HG02884 (cell line): ENCODE data around the gene TMEM30A.

Experiments used
- ATAC-seq: cut with Tn5 transposase; IDR thresholded peaks from one replicate; pipeline ENCODE4 v1.9.1; 2021; ENCODE audit warnings: mild to moderate bottlenecking, moderate library complexity; ENCODE audit not compliant: unreplicated experiment

The TMEM30A gene

GRCh38 chr6:75220357-75220756 is 64.2 kb downstream of the TMEM30A start:
- no peak for ATAC-seq

GRCh38 chr6:75219263-75219662 is 65.3 kb downstream of the TMEM30A start:
- no peak for ATAC-seq

- ATAC-seq = no peak
Measured at GRCh38 chr6:75217193-75217592, 67.4 kb downstream of the TMEM30A start.

- ATAC-seq = no peak
Measured at GRCh38 chr6:75215291-75215690, 69.3 kb downstream of the TMEM30A start.

DNA sequence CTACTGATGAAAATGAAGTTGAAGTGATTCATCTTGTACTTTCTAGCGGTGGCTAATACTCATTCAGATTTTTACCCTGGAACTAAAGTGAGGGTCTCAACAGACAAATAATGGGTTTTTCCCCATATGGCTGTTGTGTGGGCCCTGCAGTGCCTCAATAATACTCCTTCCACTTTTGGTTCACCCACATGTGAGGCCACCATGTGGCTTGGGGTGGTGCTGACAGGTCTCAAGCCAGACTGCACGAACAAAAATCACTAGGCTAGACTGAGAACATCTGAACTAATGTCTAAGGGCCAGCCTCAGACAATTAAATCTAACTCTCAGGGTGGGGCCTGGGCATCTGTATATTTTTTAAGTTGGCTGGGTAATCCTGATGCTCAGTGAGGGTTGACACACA is 70.9 kb downstream of the TMEM30A start:
- ATAC-seq = peak; percentile 36

DNA sequence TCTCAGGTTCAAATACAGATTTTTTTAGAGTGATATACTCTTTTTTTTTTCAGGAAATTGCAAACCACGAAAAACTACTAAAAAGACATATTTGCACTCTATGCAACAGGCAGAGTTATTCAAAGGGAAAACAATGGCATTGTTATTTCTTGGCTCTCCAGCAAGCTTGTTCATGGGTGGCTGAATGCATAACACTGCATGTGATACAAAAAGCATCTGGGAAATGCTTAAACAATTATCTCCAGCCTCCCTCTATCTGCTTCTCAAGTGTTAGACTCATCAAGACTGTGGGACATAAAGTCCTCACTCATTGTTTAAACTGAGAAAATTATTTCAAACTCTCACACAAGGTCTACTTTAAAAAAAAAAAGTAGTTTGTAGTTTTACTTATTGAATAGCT is 71.5 kb downstream of the TMEM30A start:
- ATAC-seq = no peak

GRCh38 chr6:75211920-75212590 is 72.5 kb downstream of the TMEM30A start:
- no peak for ATAC-seq

DNA sequence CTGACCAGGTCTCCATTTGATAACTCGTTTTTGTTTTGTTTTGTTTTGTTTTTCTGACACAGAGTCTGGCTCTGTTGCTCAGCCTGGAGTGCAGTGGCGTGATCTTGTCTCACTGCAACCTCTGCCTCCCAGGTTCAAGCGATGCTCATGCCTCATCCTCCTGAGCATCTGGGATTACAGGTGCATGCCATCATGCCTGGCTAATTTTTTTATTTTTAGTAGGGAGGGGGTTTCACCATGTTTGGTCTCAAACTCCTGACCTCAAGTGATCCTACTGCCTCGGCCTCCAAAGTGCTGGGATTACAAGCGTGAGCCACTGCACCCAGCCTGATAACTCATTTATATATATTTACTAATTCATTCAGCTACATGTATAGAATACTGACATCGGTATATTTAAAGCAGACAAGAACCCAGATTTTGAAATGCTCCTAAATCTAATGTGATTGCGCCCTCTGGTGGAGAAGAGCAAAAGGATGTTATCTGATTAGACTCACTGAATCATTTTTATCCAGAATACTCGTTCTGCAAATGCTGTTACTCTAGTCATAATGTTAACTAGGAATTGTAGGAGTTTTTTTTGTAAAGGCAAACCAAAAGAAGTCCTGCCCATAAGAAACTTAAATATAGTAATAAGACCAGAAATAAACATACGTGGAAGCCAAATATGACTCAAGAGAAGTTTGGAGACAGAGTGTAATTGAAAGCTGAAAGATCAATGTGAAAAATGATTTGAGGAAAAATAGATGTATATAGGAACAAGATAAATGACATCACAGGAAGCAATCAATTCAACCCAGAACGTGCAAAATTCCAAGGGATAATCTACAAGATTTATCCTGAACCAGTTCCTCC is 73.5 kb downstream of the TMEM30A start:
- no peak for ATAC-seq

GRCh38 chr6:75209184-75209723 is 75.3 kb downstream of the TMEM30A start:
- no peak for ATAC-seq

DNA sequence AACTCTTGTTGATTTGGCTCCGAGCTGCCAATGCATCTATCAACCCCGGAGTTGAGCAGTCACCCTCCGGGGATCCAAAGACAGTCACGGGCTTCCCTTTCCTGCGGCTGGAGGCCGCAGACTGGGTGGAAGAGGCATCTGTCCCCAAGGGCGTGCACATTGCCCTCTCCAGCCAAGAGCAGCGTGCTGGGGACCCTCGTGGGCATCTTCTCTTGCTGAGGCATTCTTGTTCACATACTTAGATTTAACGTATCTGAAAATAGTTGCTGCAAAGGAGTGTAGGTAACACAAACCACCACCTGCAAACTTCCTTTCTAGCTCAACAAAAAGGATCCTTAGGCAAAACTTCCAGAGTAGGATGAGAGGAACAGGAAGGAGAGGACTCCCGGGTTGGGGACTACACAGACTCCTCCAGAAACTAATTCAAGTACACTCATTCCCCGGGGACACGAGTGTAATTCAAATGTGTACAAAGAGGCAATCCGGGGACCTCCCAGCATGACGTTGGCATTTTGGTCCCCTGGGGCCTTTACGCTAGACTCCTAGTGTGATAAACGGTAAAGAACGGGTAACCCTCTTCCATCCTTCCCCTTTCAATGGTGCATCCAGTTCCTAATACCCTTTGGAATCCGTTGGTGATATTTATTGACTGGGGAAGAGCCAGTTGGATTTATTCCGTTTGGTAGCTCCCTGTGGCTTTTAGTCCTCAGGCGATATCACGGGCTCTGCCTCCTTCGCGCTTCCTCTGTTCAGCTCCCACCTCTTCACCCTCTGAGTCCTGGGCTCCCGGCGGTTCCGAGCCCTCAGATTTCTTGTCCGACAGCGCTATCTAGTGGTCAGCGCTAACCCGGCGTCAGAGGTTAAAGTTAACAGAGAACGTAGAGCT is 76.1 kb downstream of the TMEM30A start:
- ATAC-seq = peak; percentile 79

DNA sequence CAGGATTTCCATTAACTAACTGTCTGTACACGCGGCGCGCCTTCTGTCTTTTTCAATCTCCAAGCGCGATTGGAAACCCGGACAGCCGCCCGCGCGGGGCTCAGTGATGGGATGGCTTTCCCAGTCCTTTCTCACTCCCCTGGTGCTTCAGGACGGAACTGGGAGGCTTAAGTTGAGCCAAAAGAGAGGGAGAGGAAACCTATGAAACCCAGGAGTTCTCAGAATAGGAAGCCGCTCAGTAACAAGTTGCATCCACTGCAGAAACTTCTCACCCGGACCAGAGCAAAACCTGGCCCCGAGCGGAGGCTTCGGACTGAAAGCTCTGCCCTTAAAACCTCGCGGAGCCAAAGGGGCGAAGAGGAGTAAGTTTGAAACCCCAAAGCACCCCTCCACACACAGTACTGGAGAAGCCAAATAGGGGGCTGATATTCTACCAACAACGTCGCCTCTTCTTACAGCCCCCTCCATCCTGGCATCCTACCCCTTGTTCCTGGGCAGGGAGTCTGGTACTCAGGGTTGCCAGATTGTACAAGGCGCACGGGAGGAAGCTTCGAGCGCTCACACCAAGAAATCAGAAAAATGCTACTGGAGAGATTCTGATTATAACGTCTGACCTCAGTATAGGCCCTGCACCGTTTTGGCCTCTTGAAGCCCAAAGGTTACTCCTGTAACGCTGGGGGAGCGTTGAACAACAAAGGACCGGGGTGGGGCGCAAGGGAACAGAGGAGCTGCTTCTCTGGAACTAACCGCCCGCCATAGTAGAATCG is 77.8 kb downstream of the TMEM30A start:
- ATAC-seq = no peak

DNA sequence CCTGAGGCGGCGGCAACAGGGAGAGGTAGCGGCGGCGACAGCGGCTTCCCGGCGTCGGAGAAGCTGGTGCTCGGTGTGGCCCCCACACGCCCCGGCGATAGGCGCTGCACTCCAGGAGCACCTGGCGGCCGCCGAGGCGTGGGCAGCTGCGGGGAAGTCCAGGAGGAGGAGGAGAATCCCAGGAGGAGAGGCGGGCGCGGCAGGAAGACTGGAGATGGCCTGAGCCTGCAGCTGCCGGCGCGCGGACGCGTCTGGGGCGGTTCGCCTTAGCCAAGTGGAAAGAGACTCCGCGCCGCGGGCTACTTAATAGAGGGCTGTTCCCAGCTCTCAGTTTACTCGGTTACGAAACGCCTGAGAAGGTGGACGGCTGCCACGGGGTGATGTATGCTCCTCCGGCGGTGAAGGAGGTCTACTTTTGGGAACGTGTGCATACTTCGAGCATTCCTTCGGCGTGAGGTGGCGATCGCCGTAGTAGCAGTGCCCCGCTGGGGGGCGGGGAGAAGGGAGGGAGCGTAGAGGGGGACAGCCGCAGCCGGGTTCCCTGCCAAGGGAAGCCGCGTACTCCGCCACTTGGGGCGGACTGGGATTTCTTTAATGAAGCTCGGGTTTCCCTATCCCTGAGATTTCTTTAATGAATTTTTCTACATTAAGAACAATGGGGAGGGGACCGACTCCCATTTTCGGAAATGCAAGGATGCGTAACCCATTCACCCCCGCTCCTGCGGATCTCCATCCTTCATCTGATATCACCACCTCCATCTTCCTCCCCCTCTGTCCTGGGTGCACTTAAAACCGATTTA is 78.6 kb downstream of the TMEM30A start, which contains the start of gene COL12A1:
Gene COL12A1, minus strand, starts transcription at position 278 of the 800 bp plus-strand sequence. CDS start 3,261 bp downstream, outside the sequence.
- ATAC-seq = no peak

GRCh38 chr6:75204959-75205775 is 79.4 kb downstream of the TMEM30A start:
- ATAC-seq = no peak

DNA sequence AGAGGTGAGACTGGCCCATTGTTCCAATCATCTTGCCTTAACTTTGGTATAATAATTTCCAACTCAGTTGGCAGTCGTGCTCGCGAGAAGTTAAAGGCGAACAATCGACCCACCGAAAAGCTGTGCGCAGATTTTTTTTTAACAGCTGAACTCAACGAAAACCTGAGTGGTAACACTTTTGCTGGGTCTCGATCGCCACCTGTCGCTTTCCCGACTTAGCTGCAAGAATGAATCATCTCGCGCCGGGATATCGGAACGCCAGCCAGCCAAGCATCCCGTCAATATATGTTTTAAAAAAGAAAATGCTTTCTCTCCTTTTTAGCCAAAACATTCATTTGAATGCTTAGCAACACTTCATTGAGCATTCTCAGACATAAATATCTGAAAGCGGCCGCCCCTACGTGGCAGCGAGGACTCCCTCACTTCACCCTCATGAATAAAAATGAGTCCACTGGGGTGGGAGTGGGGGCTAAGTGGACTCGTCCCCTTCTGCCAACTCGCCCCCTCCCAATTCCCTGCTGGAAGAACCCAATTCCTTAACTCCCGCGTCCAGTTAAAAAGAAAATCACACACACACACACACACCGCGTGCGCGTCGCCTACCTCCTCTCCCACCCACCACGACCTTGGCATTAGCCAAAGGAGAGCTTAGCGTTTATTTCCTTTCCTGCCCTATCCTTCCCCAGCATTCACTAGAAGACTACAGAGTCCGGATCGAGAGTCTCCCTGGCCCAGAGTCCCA is 80.2 kb downstream of the TMEM30A start:
- no peak for ATAC-seq

DNA sequence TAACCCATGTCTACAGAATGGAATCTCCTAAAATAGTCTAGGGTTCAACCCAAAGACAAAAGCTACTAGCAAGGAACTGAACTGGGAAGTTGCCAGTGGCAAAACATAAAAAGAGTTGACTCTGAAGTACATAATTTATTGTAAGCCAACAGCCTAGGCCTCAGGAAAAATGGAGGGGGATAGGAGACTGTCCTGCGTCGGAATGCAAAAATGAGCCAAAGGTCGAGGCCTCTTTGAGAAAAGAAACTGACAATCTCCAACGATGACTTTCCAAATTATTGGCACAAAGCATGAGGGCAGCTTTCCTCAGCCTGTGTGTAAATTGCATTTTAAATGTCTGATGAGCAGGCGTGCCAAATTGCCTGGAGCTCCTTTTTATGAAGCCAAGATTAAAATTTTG is 80.9 kb downstream of the TMEM30A start:
- ATAC-seq = no peak
